Measurements from ENCODE around the gene CSTB.

Gene CSTB

DNA sequence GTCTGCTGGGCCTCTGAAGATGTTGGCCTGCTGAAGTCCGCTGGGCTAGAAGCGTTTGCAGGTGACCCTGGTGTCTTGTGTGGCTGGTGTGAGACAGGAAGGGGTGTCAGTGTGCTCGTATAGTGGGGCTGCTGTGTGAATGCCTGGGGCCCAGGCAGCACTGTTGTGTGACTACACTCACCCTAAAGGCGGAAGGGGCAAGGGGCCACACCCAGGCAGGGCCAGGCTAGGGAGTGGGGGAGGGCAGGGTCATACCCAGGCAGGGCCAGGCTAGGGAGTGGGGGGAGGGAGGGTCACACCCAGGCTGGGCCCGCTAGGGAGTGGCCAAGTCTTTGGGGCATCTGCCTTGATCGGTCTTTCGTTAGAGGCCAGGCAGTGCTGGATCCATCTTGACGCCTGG, 32.2 kb downstream of the CSTB start:
- H3K4me3 ChIP-seq (ENCODE audit: control insufficient read depth, low read depth, low read length) = no peak overlapping the region
- TF ChIP-seq, protein P1, sequence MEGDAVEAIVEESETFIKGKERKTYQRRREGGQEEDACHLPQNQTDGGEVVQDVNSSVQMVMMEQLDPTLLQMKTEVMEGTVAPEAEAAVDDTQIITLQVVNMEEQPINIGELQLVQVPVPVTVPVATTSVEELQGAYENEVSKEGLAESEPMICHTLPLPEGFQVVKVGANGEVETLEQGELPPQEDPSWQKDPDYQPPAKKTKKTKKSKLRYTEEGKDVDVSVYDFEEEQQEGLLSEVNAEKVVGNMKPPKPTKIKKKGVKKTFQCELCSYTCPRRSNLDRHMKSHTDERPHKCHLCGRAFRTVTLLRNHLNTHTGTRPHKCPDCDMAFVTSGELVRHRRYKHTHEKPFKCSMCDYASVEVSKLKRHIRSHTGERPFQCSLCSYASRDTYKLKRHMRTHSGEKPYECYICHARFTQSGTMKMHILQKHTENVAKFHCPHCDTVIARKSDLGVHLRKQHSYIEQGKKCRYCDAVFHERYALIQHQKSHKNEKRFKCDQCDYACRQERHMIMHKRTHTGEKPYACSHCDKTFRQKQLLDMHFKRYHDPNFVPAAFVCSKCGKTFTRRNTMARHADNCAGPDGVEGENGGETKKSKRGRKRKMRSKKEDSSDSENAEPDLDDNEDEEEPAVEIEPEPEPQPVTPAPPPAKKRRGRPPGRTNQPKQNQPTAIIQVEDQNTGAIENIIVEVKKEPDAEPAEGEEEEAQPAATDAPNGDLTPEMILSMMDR (IDR thresholded peaks at IDR 0.05; ENCODE audit: control insufficient read depth, insufficient read depth, low read depth, low read length, missing control alignments) = no peak
- no peak for DNase-seq (ENCODE audit: low read depth)

DNA sequence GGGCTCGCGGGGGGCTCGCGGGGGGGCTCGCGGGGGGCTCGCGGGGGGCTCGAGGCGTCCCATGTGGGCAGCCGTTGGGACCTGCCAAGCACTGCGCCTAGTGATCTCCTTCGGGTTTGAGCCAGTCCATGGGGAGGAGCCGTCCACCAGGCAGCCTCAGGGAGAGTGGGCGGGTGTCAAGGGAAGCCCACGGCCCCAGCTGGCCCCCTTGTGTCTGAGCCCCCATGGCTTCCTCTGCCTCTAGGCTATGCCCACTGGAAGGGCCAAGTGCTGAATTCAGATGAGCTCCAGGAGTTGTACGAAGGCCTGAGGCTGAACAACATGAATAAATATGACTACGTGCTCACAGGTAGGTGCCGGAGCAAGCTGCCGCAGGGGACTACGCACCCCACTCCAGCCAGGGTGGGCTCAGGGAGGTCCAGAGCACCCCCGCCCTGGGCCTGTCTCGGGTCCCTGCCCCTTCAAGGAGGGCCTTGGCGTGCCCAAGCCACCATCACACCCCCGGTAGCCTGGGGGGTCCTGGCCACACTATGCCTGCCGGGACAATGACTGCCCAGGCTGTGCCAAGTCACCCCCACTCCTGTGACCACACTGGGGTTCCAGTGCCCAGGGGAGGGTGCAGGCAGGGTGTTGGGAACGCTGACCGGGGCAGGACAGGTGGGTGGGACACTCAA, 34.5 kb downstream of the CSTB start:
- no peak overlapping the region for H3K4me3 ChIP-seq (ENCODE audit: control insufficient read depth, low read depth, low read length)
- no peak for DNase-seq (ENCODE audit: low read depth)
- TF ChIP-seq, protein P1 (IDR thresholded peaks at IDR 0.05; ENCODE audit: control insufficient read depth, insufficient read depth, low read depth, low read length, missing control alignments) = no peak

DNA sequence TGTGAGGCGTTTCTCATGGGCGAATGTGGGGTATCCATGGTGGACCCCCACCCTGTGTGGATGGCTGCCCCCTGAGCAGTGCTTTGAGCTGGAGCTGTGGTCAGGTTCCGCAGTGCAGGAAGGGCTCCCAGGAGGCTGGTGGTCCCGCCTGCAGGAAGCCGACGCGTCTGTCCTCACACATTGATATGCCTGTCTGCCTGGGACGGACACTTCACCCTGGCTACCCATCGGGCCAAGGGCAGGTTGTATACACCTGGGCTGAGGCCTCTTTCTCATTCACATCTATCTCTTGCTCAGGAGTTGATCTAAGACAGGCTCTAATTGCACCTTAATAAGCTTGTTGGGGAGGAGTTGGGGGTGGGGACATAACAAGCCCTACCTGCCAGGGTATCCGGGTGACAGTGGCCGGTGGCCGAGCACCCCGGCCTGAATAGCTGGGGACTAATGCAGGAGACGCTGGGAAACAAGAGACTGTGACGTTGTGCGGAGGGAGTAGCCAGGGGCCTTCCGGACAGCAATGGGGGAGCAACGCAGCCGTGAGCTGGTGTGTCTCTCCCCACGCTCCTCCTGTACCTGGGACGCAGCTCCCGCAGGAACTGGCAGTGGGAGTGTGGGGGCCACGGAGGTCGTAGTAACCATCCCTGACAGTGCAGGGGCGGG, 35.5 kb downstream of the CSTB start:
- DNase-seq (ENCODE audit: low read depth) = no peak
- H3K4me3 ChIP-seq (ENCODE audit: control insufficient read depth, low read depth, low read length) = no peak overlapping the region
- TF ChIP-seq, protein P1 (IDR thresholded peaks at IDR 0.05; ENCODE audit: control insufficient read depth, insufficient read depth, low read depth, low read length, missing control alignments) = no peak

DNA sequence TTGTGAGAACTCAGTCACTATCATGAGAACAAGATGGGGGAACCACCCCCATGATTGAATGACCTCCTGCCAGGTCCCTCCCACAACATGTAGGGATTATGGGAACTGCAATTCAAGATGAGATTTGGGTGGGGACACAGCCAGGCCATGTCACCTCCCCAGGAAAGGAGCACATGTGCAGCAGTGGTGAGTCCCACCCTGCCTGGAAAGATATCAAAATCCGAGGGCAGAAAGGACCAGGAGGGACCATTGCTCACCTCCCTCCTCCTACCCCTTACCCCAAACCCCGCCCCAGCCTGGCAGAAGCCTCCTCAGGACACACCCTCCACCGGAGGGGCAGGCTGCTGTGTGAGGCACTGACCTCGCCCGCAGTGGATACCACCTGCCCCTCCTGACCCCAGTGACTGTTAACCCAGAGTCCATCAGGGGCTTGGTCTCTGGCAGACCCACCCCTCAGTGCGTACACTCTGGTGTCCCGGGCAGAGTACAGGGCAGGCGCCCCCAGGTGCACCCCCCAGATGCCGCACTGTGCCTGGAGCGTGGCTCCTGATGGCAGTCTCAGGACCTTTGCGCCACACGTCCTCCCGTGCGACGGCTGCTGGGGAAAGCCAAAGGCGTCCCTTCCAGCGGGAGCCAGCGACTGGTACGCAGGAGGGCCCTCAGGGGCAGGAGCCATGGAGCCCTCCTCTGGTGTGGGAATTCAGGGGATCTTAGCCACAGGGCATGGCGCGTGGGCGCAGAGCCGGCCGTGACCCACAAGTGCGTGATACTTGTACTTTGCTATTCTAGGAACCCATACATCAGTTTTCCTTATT, 36.3 kb downstream of the CSTB start:
- H3K4me3 ChIP-seq (ENCODE audit: control insufficient read depth, low read depth, low read length) = no peak overlapping the region
- TF ChIP-seq, protein P1 (IDR thresholded peaks at IDR 0.05; ENCODE audit: control insufficient read depth, insufficient read depth, low read depth, low read length, missing control alignments) = no peak
- no peak for DNase-seq (ENCODE audit: low read depth)

DNA sequence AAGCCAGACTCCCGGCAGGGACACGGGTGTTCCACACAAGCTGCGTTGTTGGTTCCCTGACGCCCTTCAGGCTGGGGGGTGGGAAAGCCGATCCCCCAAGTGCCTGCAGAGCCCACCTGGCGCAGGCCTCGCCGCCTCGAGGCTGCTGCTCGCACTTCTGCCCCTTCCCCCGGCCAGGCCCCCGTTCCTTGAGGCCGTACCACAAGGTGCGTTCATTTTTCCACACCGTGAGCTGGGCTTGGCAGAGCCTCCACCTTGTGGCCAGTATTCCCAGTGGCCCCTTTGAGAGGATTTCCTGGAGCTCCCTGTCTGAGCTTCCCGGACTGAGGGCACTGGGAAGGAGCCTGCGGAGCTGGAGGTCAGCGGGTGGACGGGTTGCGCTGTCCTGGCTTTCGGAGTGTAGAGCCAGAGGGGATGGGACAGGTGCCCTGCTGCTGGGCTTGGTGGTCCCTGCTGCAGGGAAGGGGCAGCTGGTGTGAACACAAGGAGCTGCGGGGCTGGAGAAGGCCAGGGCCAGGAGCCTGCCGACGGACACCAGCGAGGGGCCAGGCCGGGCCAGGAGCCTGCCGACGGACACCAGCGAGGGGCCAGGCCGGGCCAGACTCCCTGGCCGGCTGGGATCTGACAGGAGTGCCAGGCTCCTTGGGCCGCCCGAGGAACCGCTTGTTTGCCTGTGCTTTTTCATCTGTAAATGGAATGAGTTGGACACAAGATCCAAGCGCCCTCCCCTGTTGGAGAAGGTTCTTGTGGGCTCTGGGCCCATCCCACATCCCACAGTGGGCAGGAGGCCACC, 38.8 kb downstream of the CSTB start:
- TF ChIP-seq, protein P1 (IDR thresholded peaks at IDR 0.05; ENCODE audit: control insufficient read depth, insufficient read depth, low read depth, low read length, missing control alignments) = no peak
- no peak overlapping the region for H3K4me3 ChIP-seq (ENCODE audit: control insufficient read depth, low read depth, low read length)
- no peak for DNase-seq (ENCODE audit: low read depth)

All from AG09309 (cell line).